ENCODE results near the gene RUNX2.

The RUNX2 gene

DNA sequence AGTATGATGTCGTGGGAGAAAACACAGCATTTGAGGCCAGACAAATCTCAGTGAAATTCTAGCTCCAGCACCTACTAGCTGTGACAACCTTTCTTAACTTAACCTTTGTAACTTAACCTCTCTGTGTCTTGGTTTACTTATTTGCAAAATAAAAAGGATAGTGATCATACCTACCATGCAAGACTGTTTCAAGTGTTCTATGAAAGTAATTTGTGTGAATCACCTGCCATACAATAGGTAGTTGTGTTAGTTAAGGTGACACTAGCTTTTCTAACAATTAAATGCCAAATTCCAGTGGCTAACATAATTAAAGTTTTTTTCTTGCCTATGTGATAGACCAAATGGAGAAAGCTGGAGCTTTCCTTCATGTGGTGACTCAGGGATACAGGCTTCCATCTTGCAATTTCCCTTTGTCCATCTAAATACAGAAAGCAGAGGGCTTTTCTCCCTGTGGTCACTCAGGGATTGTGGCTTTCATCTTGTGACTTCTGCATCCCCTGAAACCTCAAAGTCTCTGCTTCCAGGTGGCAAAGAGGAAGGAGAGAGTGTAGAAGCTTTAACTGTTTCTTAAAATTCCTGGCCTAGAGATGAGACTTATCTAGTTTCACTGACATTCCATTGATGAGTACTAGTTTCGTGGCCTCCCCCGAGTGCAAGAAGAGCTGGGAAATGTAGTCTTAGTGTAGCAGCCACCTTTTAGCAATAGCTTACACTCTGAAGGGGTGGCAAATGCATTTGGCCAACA is 376.1 kb downstream of the RUNX2 start:
- no peak for DNase-seq (ENCODE audit: low read depth in 2 of 2)

GRCh38 chr6:45705137-45705855 is 377.2 kb downstream of the RUNX2 start:
- DNase-seq (ENCODE audit: low read depth in 2 of 2), result no peak

DNA sequence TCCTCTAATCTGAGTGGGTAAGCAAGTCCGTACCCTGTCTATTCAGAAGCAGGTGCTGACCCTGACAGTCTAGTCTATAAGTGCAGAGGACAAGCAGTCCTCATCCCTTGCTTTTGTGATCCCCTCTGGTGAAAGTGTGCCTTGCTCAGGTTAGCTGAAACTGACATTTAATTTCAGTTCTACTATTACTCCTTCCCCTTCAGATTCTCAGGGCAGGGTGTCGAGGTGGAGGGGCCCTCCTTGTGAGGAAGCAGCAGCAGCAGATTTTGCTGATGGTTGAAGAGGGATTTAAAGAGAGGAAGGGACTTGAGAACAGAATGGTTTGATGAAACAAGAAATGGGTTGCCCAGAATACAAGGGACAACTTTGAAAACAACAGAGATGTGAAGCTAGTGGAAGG is 378.2 kb downstream of the RUNX2 start:
- DNase-seq (ENCODE audit: low read depth in 2 of 2), result no peak

DNA sequence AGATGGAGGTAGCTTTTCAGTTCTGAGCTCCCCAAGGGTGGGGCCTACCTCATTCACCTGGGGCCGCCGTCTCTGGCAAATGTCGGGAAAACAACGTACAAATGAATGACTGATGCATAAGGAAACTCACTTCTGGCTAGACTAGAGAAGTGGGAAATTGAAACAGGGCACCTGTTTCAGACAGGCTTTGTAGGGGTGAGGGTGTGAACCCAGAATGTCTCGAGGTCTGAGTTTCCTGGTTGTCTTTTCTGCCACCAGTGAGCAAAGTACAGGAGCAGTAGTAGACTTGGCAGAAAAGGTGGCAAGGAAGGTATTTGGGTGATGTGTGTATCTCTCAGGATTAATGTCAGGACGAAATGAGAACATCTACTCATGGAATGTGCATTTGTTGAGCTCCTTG is 379.0 kb downstream of the RUNX2 start:
- DNase-seq (ENCODE audit: low read depth in 2 of 2), result no peak

DNA sequence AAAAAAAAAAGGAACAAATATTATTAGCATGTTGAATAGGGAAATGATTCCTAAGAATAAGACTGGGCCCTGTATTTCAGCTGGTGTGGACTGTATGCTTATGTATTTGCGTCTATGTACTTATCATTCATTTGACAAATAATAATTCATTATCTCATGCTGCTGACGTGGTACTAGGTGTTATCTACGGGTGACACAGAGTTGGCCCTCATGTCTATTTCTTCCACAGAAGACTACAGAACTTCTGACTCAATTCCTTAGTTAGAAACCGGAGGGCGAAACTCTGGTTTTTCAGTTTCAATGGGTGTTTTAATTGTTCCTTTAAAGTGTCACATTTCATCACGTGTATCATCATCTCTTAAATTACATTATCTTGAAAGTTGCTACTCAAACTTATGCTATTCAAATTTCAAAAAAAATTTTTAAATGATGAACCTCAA is 381.7 kb downstream of the RUNX2 start:
- no peak for DNase-seq (ENCODE audit: low read depth in 2 of 2)

- no peak for DNase-seq (ENCODE audit: low read depth in 2 of 2)
These were observed 382.2 kb downstream of the RUNX2 start for GRCh38 chr6:45710304-45710821.

GRCh38 chr6:45712076-45712475 is 383.9 kb downstream of the RUNX2 start:
- no peak for DNase-seq (ENCODE audit: low read depth in 2 of 2)

GRCh38 chr6:45712786-45713185 is 384.7 kb downstream of the RUNX2 start:
- no peak for DNase-seq (ENCODE audit: low read depth in 2 of 2)
